Neural cell (in vitro differentiated cells): ENCODE measurements around the gene THOP1. TPM values are rescaled to one million over a fixed set of nuclear protein-coding genes. Genes with fewer than 3 reads are reported as not detected.

Experiments used
- H2AFZ ChIP-seq: fragments of 200-600, 300-800 bp; sonication (generic), shearing (Covaris generic); 2 replicates; pipeline ENCODE4 v1.6.0; 2014; ENCODE audit warnings: low read depth, mild to moderate bottlenecking, antibody characterized with exemption, low read length, moderate library complexity
- H3F3A ChIP-seq: fragments of 200-600 bp; shearing (Covaris generic); 2 replicates; pipeline ENCODE4 v1.6.1; 2016; ENCODE audit warnings: mild to moderate bottlenecking, moderate library complexity, mixed read lengths, antibody characterized with exemption, low read length; ENCODE audit not compliant: insufficient read depth, poor library complexity, severe bottlenecking
- H3K27ac ChIP-seq: fragments of 200-600, 300-800 bp; sonication (generic), shearing (Covaris generic); 2 replicates; pipeline ENCODE4 v1.5.1; 2014; ENCODE audit warnings: mild to moderate bottlenecking, low read length, moderate library complexity
- H3K27me3 ChIP-seq: fragments of 300-800, 200-600 bp; sonication (generic), shearing (Covaris generic); 2 replicates; pipeline ENCODE4 v1.6.0; 2014; ENCODE audit warnings: mild to moderate bottlenecking, low read depth, low read length, moderate library complexity; ENCODE audit not compliant: insufficient read depth
- H3K36me3 ChIP-seq: fragments of 300-800, 200-600 bp; sonication (generic), shearing (Covaris generic); 2 replicates; pipeline ENCODE4 v1.5.1; 2014; ENCODE audit warnings: mild to moderate bottlenecking, antibody characterized with exemption, low read length, moderate library complexity; ENCODE audit not compliant: insufficient read depth
- H3K4me2 ChIP-seq: fragments of 300-800, 200-600 bp; sonication (generic), shearing (Covaris generic); 2 replicates; pipeline ENCODE4 v1.6.0; 2014; ENCODE audit warnings: mild to moderate bottlenecking, low read length
- H3K4me3 ChIP-seq: fragments of 300-800, 200-600 bp; sonication (generic), shearing (Covaris generic); 2 replicates; pipeline ENCODE4 v1.5.1; 2014; ENCODE audit warnings: mild to moderate bottlenecking, low read length, moderate library complexity
- H3K79me2 ChIP-seq: fragments of 200-600 bp; shearing (Covaris generic); replicated peaks from 2 replicates; pipeline ENCODE4 v1.6.0; 2014; ENCODE audit warnings: mild to moderate bottlenecking, low read length, moderate library complexity; ENCODE audit not compliant: insufficient read depth
- H3K9ac ChIP-seq: fragments of 300-800, 200-600 bp; sonication (generic), shearing (Covaris generic); 2 replicates; pipeline ENCODE4 v1.6.1; 2016; ENCODE audit warnings: mild to moderate bottlenecking, low read length, mixed read lengths
- H3K9me2 ChIP-seq: fragments of 200-600 bp; shearing (Covaris generic); 2 replicates; pipeline ENCODE4 v1.6.1; 2016; ENCODE audit warnings: mild to moderate bottlenecking, low read length, mixed read lengths; ENCODE audit not compliant: insufficient read depth
- H3K9me3 ChIP-seq: fragments of 200-600, 300-800 bp; sonication (generic), shearing (Covaris generic); 2 replicates; pipeline ENCODE4 v1.6.1; 2016; ENCODE audit warnings: mild to moderate bottlenecking, mixed run types, low read length, moderate library complexity, mixed read lengths
- H4K20me1 ChIP-seq: fragments of 200-600 bp; shearing (Covaris generic); 2 replicates; pipeline ENCODE4 v1.6.1; 2016; ENCODE audit warnings: mild to moderate bottlenecking, mixed run types; ENCODE audit not compliant: insufficient read depth
- EP300 ChIP-seq: fragments of 450-650 bp; conservative IDR thresholded peaks from 2 replicates; pipeline ENCODE4 v1.6.1; 2014; ENCODE audit warnings: antibody characterized with exemption, mild to moderate bottlenecking, moderate library complexity; ENCODE audit not compliant: poor library complexity, severe bottlenecking
- EZH2 ChIP-seq: fragments of 200-600, 300-800 bp; shearing (Covaris generic), sonication (generic); IDR thresholded peaks from 2 replicates; pipeline ENCODE4 v1.6.1; 2014; ENCODE audit warnings: antibody characterized with exemption, low read length, borderline replicate concordance, mild to moderate bottlenecking; ENCODE audit not compliant: insufficient read depth, poor library complexity, severe bottlenecking
- MXI1 ChIP-seq: fragments of 450-650 bp; conservative IDR thresholded peaks from 2 replicates; pipeline ENCODE4 v1.6.1; 2014; ENCODE audit warnings: antibody characterized with exemption, mild to moderate bottlenecking; ENCODE audit not compliant: poor library complexity, severe bottlenecking
- POLR2AphosphoS5 ChIP-seq: IDR thresholded peaks from 2 replicates; pipeline ENCODE4 v1.6.1; 2012
- RAD21 ChIP-seq: fragments of 450-650 bp; conservative IDR thresholded peaks from 2 replicates; pipeline ENCODE4 v1.6.1; 2014; ENCODE audit warnings: antibody characterized with exemption, mild to moderate bottlenecking, moderate library complexity
- SMC3 ChIP-seq: fragments of 450-650 bp; conservative IDR thresholded peaks from 2 replicates; pipeline ENCODE4 v1.6.1; 2014; ENCODE audit warnings: antibody characterized with exemption, mild to moderate bottlenecking, moderate library complexity; ENCODE audit not compliant: poor library complexity
- TAF1 ChIP-seq: IDR thresholded peaks from 2 replicates; pipeline ENCODE4 v1.6.1; 2012; ENCODE audit warnings: low read depth
- polyA plus RNA-seq: library from polyadenylated mRNA; depleted of rRNA; stranded (reverse); fragments of >200 nt; gene quantifications from 2 replicates; pipeline ENCODE4 v1.2.3, GENCODE V29; 2014
- TF ChIP-seq, protein P1 (sequence below): fragments of 450-650 bp; IDR thresholded peaks from 2 replicates; pipeline ENCODE4 v1.5.1; 2014; ENCODE audit warnings: antibody characterized with exemption, mild to moderate bottlenecking, moderate library complexity; ENCODE audit not compliant: poor library complexity, severe bottlenecking
- TF ChIP-seq, protein P2 (sequence below): IDR thresholded peaks from 2 replicates; pipeline ENCODE4 v1.6.1; 2012; ENCODE audit warnings: borderline replicate concordance

The THOP1 gene
- polyA plus RNA-seq, 1 donor from 2014 or later, result 113 TPM

DNA sequence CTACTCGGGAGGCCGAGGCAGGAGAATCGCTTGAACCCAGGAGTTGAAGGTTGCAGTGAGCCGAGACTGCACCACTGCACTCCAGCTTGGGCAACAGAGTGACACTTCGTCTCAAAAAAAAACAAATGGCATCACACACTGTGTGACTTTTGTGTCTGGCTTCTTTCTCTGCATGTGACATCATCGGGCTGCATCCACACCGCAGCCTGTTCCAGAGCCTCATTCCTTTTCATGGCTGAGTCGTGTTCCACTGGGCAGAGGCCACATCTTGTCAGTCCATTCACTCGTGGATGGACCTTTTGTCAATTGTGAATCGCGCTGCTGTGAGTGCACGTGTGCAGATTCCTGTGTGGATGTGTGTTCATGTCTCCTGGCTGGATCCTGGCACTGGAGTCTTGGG, 8.3 kb downstream of the THOP1 start:
- Histone ChIP-seq H3K79me2 (peaks cover 2% of the 10 kb centered on the region), H3K27ac (no peak overlapping the region), H3K36me3 (no peaks in the 10 kb centered on the region), H3K4me3 (no peak overlapping the region), H3K27me3 (no peaks in the 10 kb centered on the region), H4K20me1 (no peaks in the 10 kb centered on the region), H3K9ac (no peak overlapping the region), H3K4me2 (no peak overlapping the region), H2AFZ (no peak overlapping the region), H3F3A (no peaks in the 10 kb centered on the region), H3K9me3 (no peaks in the 10 kb centered on the region), H3K9me2 (no peaks in the 10 kb centered on the region)
- TF ChIP-seq POLR2AphosphoS5, result no peak
- TF ChIP-seq, protein P1, sequence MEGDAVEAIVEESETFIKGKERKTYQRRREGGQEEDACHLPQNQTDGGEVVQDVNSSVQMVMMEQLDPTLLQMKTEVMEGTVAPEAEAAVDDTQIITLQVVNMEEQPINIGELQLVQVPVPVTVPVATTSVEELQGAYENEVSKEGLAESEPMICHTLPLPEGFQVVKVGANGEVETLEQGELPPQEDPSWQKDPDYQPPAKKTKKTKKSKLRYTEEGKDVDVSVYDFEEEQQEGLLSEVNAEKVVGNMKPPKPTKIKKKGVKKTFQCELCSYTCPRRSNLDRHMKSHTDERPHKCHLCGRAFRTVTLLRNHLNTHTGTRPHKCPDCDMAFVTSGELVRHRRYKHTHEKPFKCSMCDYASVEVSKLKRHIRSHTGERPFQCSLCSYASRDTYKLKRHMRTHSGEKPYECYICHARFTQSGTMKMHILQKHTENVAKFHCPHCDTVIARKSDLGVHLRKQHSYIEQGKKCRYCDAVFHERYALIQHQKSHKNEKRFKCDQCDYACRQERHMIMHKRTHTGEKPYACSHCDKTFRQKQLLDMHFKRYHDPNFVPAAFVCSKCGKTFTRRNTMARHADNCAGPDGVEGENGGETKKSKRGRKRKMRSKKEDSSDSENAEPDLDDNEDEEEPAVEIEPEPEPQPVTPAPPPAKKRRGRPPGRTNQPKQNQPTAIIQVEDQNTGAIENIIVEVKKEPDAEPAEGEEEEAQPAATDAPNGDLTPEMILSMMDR, result no peak
- TF ChIP-seq, protein P2, sequence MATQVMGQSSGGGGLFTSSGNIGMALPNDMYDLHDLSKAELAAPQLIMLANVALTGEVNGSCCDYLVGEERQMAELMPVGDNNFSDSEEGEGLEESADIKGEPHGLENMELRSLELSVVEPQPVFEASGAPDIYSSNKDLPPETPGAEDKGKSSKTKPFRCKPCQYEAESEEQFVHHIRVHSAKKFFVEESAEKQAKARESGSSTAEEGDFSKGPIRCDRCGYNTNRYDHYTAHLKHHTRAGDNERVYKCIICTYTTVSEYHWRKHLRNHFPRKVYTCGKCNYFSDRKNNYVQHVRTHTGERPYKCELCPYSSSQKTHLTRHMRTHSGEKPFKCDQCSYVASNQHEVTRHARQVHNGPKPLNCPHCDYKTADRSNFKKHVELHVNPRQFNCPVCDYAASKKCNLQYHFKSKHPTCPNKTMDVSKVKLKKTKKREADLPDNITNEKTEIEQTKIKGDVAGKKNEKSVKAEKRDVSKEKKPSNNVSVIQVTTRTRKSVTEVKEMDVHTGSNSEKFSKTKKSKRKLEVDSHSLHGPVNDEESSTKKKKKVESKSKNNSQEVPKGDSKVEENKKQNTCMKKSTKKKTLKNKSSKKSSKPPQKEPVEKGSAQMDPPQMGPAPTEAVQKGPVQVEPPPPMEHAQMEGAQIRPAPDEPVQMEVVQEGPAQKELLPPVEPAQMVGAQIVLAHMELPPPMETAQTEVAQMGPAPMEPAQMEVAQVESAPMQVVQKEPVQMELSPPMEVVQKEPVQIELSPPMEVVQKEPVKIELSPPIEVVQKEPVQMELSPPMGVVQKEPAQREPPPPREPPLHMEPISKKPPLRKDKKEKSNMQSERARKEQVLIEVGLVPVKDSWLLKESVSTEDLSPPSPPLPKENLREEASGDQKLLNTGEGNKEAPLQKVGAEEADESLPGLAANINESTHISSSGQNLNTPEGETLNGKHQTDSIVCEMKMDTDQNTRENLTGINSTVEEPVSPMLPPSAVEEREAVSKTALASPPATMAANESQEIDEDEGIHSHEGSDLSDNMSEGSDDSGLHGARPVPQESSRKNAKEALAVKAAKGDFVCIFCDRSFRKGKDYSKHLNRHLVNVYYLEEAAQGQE, result no peak
- no peak for TF ChIP-seq TAF1
- TF ChIP-seq EP300, result no peak
- no peak for TF ChIP-seq SMC3
- TF ChIP-seq RAD21, result no peak
- TF ChIP-seq MXI1, result no peak
- no peak for TF ChIP-seq EZH2

DNA sequence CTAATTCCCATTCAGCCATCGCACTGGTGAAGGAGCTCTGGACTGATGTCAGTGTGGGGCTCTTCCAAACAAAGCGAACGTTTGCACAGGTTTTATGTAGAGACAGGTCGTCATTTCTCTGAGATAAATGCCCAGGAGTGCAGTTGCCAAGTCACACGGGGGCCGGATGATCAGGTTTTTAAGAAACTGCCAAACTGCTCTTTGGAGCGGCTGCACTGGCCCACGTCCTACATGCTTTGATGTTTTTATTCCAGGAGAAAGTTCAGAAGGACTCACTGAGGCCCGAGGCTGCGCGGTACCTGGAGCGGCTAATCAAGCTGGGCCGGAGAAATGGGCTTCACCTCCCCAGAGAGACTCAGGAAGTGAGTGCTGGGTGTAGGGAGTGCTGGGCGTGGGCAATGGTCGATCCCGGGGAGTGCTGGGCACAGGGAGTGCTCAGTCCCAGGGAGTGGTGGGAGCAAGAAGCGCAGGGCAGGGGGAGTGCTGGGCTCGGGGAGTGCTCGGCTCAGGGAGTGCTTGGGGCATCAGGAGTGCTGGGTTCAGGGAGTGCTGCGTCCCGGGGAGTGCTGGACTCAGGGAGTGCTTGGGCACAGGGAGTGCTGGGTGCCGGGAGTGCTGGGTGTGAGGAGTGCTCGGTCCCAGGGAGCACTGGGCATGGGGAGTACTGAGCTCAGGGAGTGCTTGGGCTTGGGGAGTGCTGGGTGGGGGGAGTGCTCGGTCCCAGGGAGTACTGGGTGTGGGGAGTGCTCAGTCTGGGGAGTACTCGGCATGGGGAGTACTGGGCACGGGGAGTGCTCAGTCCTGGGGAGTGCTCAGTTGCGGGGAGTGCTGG, 10.7 kb downstream of the THOP1 start:
- no peaks in the 10 kb centered on the region for H3K9me2 ChIP-seq
- no peak overlapping the region for H3K27ac ChIP-seq
- no peaks in the 10 kb centered on the region for H3F3A ChIP-seq
- TF ChIP-seq, protein P1, result no peak
- TF ChIP-seq EP300 (no peak), TAF1 (no peak), SMC3 (no peak), EZH2 (no peak), POLR2AphosphoS5 (no peak), MXI1 (no peak), RAD21 (no peak)
- TF ChIP-seq, protein P2, result no peak
- no peak overlapping the region for H3K9ac ChIP-seq
- no peaks in the 10 kb centered on the region for H3K27me3 ChIP-seq
- no peak overlapping the region for H2AFZ ChIP-seq
- no peak overlapping the region for H3K4me2 ChIP-seq
- H3K79me2 ChIP-seq, result no peaks in the 10 kb centered on the region
- H3K36me3 ChIP-seq, result no peaks in the 10 kb centered on the region
- no peak overlapping the region for H3K4me3 ChIP-seq
- no peaks in the 10 kb centered on the region for H4K20me1 ChIP-seq
- no peaks in the 10 kb centered on the region for H3K9me3 ChIP-seq
